ENCODE results near the gene ERC1.
A peak's percentile ranks its signal among the peaks of the same experiment; 100 is the strongest.
"Not testable (repeated sequence)": the region's sequence is repeated elsewhere in the genome, so short reads cannot be mapped to it uniquely, and the experiment has no call there.

Gene ERC1

DNA sequence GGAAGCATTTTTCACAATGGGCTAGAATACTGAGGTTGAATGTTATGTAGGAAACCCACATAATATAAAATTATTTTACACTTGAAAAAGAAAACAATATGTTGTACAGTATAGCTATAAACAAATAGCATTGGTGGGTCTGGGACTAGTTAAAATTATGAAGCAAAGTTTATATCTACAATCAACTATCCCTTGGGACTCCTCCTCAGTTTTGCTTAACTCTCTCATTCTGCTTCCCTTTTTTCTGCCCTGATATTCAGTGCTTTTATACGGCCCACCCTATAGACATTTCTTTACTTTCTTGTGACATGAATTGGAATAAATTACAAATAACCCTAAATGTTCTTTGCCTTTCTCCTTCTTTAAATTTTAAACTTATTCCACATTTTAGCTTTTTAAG is 302.9 kb downstream of the ERC1 start:
- no peak for DNase-seq

DNA sequence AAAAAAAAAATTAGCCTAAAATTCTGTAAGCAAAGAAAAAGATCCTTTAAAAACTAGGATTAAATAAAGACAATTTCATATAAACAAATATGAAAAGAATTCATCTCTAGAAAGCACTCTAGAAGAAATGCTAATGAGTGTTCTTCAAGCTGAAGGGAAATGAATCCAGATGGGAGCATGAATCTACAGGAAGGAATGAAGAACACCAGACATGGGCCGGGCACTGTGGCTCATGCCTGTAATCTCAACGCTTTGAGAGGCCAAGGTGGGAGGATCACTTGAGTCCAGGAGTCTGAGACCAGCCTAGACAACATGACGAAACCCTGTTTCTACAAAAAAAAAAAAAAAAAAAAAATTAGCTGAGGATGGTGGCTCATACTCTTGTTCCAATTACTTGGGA is 306.2 kb downstream of the ERC1 start:
- no peak for DNase-seq

DNA sequence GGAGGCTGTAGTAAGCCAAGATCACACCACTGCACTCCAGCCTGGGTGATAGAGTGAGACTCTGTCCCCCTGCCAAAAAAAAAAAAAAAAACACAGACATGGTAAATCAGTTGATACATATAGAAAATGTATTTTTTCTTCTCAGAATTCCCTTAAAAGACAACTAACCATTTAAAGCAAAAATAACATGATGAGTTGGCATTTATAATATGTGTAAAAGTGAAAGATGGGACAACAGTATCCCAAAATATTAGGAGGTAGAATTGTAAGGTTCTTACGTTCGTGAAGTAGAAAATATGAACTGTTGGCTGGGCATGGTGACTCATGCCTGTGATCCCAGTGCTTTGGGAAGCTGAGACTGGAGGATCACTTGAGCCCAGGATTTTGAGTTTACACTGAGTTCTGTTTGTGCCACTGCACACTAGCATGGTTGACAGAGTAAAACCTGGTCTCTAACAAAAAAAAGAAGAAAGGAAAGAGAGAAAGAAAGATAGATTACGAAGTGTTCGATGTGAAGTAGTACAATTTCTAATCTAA is 306.7 kb downstream of the ERC1 start:
- no peak for DNase-seq

DNA sequence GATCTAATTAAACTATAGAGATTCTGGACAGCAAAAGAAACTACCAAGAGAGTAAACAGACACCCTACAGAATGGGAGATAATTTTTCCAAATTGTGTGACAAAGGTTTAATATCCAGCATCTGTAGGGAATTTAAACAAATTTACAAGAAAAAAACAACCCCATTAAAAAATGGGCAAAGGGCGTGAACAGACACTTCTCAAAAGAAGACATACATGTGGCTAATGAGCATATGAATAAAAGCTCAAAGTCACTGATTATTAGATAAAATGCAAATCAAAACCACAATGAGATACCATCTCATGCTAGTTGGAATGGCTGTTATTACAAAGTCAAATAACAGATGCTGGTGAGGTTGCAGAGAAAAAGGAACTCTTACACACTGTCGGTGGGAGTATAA is 309.4 kb downstream of the ERC1 start:
- DNase-seq: no peak

DNA sequence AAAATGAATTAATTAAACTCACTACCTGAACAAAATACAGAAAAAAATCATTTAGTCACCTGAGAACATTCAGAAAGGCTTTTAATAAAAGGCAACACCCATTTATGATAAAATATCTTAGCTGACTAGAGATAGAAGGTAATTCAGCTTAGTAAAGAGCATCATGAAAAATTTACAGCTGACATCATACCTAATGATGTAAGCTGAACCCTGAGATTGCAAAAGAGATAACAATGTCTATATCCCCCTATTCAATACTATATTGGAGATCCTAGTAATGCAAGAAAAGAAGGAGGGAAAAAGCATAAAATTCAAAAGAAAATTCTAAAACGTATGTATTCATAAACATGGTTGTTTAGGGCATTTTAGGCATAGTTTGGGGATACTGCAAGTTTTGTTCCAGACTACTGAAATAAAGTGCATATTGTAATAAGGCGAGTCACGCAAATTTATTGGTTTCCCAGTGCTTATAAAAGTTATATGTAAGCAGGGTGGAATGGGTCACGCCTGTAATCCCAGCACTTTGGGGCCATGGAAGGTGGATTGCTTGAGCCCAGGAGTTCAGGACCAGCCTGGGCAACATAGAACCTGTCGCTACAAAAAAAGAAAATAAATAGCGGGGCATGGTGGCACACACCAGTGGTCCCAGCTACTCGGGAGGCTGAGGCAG is 311.3 kb downstream of the ERC1 start:
- DNase-seq: no peak

DNA sequence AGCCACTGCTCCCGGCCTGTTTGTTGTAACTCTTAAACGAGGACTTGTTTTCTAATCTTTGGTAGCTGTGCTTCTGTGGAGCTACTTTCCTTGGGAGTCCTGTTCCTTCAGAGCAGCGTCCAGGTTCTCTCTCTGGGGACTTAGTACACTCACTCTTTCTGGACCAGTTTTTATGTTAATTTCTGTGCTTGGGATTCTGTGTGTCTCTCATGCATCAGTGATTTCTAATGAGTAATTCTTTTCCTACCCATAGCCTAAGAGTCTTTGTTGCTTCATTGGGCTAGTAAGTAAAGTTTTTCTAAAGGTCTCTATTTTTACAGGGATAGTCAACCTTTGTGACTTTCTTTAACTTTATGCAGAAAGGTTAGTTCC is 314.0 kb downstream of the ERC1 start:
- DNase-seq: no peak

DNA sequence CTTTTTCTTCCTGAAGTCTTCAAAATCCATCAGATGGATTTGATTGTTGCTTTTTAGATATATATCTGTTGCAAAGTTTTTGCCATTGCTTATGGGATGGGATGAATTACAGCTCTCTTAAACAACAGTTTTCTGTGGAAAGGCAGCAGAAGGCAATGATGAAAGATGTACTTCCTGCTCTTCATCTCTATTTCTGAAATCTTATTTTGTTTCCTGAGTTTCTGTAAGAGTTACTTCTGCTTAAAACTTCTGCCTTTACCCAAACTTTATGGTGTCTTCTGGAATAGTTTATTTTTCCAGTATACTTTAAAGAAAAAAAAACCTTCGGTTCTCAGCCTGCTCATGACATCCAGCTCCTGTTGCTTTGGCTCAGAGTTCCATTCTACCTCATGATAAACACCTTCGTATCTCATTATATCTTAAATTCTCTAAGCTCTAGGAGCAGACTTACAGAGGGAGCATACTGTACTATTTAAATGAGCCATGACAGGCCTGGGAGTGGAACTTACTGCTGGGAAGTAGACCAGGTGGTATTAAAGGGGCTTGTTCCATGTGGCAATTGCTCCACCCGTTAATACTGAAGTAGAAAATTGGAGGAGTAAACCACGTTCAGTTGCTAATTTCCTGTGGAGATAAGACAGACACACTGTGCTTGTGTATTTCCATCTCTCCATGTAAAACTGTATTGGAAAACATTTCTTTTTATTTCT is 314.9 kb downstream of the ERC1 start:
- no peak for DNase-seq

DNA sequence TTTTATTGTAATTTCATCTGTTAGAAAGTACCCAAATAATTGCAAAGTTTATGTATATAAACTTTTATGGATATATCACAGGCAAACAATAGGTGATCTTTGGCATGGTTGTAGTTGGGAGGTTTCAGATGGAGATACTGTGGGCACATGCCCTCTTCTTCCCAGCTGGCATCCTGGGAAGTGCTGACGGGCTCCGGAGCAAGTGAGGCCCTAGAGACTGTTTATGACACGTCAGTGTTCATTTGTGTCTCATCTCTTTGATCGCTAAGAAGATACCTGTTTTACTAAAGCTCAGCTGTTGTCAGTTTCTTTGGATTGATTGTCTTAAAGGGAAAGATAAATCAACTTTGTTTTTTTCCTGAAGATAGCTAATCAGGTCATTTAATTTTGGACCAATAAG is 315.8 kb downstream of the ERC1 start:
- no peak for DNase-seq

DNA sequence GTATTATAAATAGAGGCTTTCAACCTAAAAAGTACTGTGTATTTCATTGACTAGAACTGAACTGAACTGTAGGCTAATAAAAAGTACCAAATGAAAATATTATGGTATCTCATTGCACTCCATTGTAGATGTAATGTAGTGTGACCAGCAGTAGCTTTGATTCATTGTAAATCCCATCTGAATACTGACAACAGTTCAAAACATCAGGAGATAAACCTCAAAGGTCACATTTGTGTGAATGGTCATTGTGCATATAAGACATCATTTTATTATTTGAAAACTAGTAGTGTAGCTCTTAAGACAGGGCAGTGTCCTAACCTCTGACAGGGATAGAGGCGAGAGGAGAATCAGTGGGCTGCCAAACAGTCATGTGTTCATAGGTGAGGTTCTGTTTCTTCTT is 316.8 kb downstream of the ERC1 start:
- no peak for DNase-seq

DNA sequence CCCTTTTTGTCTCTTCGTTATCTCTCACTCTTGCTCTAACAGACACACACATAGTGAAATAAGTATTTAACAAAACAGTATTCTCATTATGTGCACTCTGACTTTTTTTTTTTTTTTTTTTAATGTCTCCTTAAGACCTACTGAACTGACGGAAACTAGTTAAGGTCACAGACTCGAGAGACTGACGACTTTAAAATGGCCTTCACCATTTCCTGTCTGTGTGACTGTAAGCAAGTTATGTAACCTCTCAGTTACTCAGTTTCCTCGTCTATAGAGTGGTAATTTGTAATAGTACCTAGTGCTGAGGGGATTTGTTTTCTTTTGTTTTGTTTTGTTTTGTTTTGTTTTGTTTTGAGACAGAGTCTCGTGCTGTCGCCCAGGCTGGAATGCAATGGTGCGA is 318.6 kb downstream of the ERC1 start:
- no peak for DNase-seq

DNA sequence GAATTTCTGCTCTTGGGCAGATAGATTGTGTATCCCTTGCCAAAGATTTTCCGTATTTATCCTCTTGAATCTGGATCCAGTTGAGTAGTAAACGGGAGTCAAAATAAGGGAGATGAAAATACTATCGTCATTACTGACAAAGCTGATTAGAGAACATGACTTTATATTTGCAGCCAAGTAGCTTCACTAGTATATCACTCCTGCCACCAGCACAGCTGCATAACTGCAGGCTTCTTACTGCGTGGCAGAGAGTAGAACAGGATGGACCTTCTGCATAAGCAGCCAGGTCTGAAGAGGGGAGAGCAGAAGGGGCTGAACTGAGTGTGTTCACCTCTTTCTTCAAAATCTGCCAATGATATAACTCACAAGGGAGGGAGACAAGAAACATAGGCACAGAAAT is 319.6 kb downstream of the ERC1 start:
- DNase-seq: no peak

DNA sequence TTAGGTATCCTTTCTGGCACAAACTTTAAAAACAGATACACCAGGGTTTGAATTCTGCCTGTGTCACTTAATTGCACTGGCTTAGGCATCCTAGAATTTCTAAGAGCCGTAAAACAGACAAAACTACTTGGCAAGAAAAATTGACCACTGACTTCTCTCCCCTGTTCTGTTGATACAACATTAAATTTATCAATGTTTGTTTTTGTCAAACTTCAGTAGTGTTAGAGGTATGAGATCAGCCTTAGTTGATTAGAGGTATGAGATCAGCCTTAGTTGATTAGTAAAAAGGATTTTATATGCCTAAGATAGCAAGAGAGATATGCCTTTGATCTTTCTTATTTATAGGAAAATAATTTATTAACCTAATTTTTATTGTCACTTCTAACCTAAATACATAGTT is 320.1 kb downstream of the ERC1 start:
- DNase-seq: no peak

DNA sequence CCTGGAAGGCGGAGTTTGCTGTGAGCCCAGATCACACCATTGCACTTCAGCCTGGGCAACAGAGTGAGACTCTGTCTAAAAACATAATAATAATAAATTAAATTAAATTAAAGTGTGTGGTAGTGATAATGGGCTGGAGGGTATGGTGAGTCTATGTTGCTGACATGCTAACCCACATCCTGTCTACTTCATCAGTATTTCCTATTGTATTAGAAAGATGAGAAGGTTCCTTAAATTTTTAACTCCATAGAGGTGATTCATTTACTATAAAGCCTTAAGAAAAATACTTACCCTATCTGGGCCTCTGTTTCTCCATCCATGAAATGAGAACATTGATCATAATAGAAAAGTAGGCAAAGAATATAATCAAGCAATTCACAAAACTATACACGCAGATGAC is 322.9 kb downstream of the ERC1 start:
- no peak for DNase-seq

DNA sequence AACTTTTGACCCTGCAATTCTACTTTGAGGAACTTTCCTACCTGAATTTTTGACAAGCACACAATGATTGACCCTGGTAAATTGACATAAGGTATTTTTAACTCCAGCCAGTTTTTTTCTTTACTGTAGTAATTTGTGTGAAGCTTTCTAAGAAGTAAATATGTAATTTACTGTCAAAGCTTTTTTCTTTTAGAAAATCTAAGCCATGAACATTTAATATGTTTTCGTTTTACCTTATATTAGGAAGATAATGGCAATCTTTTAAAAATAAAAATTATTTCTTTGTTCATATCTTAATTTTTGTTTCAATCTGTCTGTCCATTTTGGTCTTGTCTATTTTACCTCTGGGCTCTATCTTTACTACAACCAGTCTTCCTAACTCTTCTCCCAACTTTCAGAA is 323.5 kb downstream of the ERC1 start:
- DNase-seq: no peak

DNA sequence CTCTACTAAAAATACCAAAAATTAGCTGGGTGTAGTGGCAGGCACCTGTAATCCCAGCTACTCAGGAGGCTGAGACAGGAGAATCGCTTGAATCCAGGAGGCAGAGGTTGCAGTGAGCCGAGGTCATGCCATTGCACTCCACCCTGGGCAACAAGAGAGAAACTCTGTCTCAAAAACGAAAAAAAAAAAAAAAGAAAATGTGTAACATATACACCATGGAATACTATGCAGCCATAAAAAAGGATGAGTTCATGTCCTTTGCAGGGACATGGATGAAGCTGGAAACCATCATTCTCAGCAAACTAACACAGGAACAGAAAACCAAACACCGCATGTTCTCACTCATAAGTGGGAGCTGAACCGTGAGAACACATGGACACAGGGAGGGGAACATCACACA is 326.0 kb downstream of the ERC1 start:
- not testable (repeated sequence) for DNase-seq

DNA sequence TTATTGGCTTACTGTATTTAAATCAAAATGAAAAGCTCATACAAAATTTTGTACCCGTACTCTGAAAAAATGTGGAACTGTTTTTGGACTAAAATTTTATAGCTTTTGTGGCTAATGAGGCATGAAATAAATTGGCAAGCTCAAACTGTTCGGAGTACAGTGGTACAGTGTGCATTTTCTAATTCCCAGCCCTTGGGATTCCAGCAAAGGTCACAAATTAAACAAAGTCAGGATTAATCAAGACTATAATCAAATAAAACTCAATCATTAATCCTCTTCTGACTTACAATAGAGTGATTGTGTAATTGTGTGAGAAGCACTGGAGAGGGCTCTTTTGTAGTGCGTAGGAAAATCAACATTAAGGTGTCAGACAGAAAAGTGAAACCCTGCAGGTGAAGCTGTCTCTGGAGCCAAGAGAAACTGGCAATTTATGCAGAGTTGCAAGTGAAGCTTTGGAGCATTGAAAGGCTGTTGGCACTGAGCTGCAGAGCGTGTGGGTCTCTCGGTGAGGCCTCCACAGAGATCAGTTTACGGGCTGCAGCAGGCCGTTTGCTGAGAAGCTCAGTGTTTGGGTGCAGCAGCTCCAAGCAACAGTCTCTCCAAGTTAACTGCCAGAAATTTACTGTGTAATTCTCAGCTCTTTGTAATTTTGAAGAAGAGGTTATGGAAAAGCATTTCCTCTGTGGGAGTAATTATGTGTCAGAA is 327.5 kb downstream of the ERC1 start:
- peak; percentile 90 for DNase-seq

DNA sequence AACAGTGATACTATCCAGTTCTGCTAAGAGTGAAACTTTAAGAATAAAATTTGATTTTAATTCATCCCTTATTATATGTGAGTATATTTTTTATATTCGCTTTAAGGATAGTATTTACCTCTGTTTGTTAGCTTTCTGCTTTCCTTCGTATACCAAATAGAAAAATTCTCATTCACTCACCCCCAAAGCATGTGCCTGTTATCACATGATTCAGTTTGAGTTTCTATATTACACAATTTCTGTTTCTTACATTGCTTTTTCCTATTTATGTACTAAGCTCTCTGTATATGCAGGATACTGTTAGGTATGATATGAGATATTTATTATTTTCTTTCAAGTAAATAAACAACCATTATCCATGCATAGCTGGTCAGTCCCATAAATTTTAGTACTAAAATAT is 328.2 kb downstream of the ERC1 start:
- DNase-seq: no peak

DNA sequence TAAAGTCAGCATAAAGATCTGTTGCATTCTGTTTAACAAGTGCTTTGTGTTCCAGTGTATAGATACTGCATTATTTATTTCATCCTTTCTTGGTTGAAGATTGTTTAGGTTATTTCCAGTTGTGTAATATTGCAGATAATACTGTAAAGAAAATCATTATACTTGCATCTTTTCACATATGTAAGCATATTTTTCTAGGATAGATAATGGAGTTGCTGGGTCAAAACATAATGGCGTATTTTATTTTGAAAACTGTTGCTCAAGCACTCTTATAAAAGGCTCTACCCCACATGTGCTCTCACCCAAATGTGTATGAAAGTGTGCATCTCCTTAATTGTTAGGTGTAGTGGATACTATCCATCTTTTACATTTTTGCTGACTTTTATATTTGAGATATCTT is 329.0 kb downstream of the ERC1 start:
- no peak for DNase-seq

DNA sequence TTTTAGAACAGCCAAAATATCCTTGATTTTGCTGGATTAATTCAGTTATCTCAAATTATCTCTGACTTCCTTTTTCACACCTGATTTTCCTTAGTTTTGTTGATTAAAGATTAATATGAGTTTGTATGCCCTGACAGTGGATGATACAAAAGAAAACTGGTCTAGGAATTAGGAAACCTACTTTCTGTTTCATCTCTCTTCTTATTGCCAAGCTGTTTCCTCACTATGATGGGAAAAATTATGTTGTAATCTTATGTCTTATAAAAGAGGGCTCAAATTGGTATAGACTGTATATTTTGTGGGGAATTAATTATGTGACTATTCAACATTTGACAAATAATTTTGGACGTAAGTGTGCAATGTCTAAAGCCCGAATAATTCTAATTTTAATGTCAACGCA is 331.8 kb downstream of the ERC1 start:
- no peak for DNase-seq

DNA sequence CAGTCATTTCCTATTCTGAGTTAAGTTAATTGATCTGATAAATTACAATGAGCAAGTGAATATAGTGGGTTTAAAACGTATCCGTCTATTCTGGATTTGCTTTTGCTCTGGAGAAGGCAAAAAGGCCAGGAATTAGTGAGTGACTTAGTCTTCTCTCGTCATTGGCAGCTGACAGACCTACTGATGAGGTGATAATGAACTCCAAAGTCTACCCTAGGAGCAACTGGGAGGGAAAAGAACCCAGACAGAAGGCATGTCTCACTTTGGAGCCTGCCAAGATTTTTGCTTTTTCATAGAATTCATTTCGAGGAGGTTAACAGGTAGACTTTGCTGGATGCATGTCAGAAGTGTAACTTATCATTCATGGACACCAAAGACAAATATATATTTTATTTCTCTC is 333.1 kb downstream of the ERC1 start:
- DNase-seq: no peak

DNA sequence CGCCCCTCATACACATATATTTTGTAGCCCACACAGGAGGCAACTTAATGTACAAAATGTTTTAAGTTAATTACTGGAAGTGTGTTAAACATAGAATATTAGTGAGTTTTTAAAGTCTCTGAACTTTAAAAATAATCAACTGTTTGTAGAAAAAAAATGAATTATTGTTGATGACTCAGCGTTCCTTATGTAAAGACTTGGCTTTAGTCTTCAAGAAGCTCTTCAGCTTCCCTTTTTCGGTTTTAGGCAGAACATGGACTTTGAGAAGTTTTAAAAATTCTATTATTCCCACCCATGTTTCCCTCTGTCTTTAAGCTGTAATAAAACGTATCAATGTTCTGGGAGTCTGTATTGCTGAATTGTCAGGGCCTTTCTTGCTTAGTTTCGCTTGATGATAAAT is 333.9 kb downstream of the ERC1 start:
- DNase-seq: no peak

DNA sequence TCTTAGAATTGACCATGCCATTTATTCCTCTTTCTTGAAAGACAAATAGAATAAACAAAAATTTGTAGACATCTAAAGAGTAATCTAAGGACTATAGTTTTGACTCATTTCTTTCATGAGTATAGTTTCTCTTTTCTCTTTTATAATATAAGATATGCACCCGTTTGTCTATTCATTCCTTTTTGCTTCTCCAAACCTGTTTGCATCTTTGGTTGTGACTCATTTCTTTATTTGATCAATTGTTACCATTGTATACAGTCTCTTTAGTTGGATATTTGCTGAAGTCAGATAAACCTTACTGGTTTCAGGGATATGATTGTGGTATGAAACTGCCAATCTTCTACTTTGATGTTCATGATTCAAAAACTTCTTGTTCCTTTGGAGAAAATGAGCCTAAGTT is 334.6 kb downstream of the ERC1 start:
- DNase-seq: no peak

DNA sequence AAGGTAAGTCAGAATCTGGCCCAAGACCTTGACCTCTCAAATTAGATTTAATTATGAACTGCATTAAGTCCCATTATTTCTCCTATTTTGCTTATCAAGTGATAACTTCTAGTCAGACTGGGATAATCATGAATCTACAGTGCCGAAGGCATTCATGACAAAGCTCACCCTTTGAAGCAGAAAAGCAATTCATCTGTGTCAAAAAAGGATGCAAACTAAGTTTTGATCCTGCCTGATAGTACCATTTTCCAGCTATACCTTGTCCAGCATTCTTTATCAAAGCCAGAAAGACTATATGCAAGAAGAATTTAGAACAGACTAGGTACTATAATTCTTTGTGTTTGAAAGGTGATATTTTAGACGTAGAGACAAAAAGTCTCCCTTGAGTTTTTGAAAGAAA is 335.2 kb downstream of the ERC1 start:
- DNase-seq: no peak

DNA sequence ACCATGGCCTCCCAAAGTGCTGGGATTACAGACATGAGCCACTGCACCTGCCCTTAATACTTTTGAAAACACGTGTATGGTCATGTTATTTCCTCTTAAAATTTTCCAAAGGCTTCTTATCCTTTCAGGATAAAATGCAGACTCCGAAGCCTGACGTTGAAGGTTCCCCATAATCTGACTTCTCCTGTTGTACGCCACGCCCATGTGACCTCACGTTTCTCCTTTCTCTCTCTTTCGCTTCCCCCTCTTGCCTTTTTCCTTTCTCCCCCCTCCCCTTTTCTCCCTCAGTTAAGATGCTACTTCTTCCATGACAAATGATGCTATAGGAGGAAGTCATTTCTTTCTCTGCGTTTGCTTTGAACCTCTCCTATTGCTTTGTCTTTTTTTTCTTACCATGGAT is 337.4 kb downstream of the ERC1 start:
- DNase-seq: no peak
